Panc1 (cell line): Measurements from ENCODE around the gene ABCG5.

Source experiments
- POLR2AphosphoS5 ChIP-seq: IDR thresholded peaks from 2 replicates; pipeline ENCODE4 v1.6.1; 2012; ENCODE audit warnings: mild to moderate bottlenecking, low read depth, low read length, moderate library complexity
- TF ChIP-seq, protein P1 (sequence below): fragments of 450-650 bp; IDR thresholded peaks from 2 replicates; pipeline ENCODE4 v1.5.1; 2017; ENCODE audit warnings: mild to moderate bottlenecking

DNA sequence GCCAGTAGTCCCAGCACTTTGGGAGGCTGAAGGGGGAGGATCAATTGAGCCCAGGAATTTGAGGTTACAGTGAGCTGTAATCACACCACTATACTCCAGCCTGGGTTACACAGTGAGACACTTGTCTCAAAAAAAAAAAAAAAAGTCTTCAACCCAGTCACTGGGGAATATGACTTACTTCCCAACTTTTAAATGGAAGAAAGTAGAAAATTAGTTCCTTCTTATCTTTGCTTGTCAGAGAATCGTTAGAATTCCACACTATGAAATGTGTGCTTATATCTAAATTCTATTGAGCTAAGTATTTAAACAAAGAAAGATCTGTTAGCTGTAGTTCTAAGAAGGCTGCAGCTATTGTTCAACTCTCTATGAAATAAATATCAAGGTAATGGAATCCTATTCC is 42.4 kb downstream of the ABCG5 start:
- TF ChIP-seq, protein P1, sequence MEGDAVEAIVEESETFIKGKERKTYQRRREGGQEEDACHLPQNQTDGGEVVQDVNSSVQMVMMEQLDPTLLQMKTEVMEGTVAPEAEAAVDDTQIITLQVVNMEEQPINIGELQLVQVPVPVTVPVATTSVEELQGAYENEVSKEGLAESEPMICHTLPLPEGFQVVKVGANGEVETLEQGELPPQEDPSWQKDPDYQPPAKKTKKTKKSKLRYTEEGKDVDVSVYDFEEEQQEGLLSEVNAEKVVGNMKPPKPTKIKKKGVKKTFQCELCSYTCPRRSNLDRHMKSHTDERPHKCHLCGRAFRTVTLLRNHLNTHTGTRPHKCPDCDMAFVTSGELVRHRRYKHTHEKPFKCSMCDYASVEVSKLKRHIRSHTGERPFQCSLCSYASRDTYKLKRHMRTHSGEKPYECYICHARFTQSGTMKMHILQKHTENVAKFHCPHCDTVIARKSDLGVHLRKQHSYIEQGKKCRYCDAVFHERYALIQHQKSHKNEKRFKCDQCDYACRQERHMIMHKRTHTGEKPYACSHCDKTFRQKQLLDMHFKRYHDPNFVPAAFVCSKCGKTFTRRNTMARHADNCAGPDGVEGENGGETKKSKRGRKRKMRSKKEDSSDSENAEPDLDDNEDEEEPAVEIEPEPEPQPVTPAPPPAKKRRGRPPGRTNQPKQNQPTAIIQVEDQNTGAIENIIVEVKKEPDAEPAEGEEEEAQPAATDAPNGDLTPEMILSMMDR, result no peak
- no peak for TF ChIP-seq POLR2AphosphoS5
